ENCODE results near the gene KLF13. TPM values are rescaled to one million over a fixed set of nuclear protein-coding genes. Genes with fewer than 3 reads are reported as not detected.
A peak's percentile ranks its signal among the peaks of the same experiment; 100 is the strongest.

KLF13 gene
- polyA plus RNA-seq, 2 of the 4 experiments (the other 2 are of a cell fraction): 53.5 TPM

DNA sequence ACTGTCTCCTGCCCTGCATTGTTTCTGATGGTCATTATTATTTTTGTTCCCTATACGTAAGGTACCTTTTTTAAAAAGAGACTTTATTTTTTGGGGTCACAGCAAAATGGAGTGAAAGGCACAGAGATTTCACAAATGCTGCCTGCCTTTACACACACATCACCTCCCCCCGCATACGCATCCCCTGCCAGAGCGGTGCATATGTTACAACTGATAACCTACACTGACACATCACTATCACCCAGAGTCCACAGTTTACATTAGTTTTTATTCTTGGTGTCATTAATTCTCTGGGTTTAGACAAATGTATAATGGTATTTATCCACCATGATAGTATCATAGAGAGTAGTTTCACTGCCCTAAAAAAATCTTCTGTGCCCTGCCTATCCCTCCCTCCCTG lies 43.6 kb upstream of the KLF13 start:
- POLR2A ChIA-PET: no interaction called here
- DNase-seq (ENCODE audit: low read depth in 1 of 2, low spot score in 1 of 2) (no peak), FAIRE-seq (peak; percentile 32), ATAC-seq (no peak)
- Histone ChIP-seq H3K4me3 (no peak overlapping the region), H3K4me2 (no peak overlapping the region), H3K4me1 (no peaks in the 10 kb centered on the region), H3K9me3 (peaks cover 6% of the 10 kb centered on the region; the same call in 1 of the 3 replicates), H3K27ac (no peak overlapping the region)
- CTCF ChIA-PET: no interaction called here
- TF ChIP-seq JUN (IDR thresholded peaks at IDR 0.05): no peak
- TF ChIP-seq POLR2AphosphoS2 (conservative IDR thresholded peaks at IDR 0.05; ENCODE audit: low read length): no peak
- TF ChIP-seq, protein P1, sequence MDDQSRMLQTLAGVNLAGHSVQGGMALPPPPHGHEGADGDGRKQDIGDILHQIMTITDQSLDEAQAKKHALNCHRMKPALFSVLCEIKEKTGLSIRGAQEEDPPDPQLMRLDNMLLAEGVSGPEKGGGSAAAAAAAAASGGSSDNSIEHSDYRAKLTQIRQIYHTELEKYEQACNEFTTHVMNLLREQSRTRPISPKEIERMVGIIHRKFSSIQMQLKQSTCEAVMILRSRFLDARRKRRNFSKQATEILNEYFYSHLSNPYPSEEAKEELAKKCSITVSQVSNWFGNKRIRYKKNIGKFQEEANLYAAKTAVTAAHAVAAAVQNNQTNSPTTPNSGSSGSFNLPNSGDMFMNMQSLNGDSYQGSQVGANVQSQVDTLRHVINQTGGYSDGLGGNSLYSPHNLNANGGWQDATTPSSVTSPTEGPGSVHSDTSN (IDR thresholded peaks at IDR 0.05): no peak
- TF ChIP-seq RARB (CRISPR knock-in tag; IDR thresholded peaks at IDR 0.05): no peak
- TF ChIP-seq, protein P2, sequence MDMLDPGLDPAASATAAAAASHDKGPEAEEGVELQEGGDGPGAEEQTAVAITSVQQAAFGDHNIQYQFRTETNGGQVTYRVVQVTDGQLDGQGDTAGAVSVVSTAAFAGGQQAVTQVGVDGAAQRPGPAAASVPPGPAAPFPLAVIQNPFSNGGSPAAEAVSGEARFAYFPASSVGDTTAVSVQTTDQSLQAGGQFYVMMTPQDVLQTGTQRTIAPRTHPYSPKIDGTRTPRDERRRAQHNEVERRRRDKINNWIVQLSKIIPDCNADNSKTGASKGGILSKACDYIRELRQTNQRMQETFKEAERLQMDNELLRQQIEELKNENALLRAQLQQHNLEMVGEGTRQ (IDR thresholded peaks at IDR 0.05): no peak
- no peak for TF ChIP-seq FOSB (CRISPR knock-in tag; IDR thresholded peaks at IDR 0.05)
- TF ChIP-seq, protein P3, sequence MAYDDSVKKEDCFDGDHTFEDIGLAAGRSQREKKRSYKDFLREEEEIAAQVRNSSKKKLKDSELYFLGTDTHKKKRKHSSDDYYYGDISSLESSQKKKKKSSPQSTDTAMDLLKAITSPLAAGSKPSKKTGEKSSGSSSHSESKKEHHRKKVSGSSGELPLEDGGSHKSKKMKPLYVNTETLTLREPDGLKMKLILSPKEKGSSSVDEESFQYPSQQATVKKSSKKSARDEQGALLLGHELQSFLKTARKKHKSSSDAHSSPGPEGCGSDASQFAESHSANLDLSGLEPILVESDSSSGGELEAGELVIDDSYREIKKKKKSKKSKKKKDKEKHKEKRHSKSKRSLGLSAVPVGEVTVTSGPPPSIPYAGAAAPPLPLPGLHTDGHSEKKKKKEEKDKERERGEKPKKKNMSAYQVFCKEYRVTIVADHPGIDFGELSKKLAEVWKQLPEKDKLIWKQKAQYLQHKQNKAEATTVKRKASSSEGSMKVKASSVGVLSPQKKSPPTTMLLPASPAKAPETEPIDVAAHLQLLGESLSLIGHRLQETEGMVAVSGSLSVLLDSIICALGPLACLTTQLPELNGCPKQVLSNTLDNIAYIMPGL (CRISPR knock-in tag; IDR thresholded peaks at IDR 0.05; ENCODE audit: borderline replicate concordance): no peak
- 92% methylated on average over 4 of the region's 4 CpGs for WGBS (ENCODE audit: missing lambda C conversion rate)

DNA sequence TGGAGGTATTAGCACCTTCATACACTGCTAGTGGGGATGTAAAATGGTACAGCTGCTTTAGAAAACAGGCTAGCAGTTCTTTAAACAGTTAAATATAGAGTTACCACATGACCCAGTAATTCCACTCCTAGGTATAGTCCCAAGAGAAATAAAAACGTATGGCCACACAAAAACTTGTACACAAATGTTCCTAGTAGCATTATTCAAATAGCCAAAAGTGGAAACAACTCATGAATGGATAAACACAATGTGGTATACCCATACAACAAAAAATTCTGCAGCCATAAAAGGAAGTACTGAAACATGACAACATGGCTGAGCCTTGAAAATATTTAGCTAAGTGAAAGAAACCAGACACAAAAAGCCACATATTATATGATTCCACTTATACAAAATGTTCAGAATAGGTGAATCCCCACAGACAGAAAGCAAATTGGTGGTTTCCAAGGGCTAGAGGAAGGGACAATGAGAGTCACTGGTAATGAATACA lies 40.8 kb upstream of the KLF13 start:
- H3K4me1 ChIP-seq: no peaks in the 10 kb centered on the region
- ChIA-PET POLR2A (no interaction called here), CTCF (no interaction called here)
- H3K4me2 ChIP-seq: no peak overlapping the region
- H3K4me3 ChIP-seq: no peak overlapping the region
- no peak for DNase-seq (ENCODE audit: low read depth in 1 of 2, low spot score in 1 of 2)
- peak; percentile 68 for FAIRE-seq
- ATAC-seq: no peak
- WGBS (ENCODE audit: missing lambda C conversion rate): 26% methylated on average over 1 of the region's 1 CpG
- TF ChIP-seq MAFK (IDR thresholded peaks at IDR 0.05; ENCODE audit: partially characterized antibody): no peak
- TF ChIP-seq FOXS1 (CRISPR knock-in tag; IDR thresholded peaks at IDR 0.05): no peak
- no peak for TF ChIP-seq HEYL (CRISPR knock-in tag; IDR thresholded peaks at IDR 0.05)
- no peak for TF ChIP-seq TFCP2L1 (CRISPR knock-in tag; IDR thresholded peaks at IDR 0.05)
- H3K9me3 ChIP-seq: peaks cover 11% of the 10 kb centered on the region; the same call in 1 of the 3 replicates
- no peak overlapping the region for H3K27ac ChIP-seq

DNA sequence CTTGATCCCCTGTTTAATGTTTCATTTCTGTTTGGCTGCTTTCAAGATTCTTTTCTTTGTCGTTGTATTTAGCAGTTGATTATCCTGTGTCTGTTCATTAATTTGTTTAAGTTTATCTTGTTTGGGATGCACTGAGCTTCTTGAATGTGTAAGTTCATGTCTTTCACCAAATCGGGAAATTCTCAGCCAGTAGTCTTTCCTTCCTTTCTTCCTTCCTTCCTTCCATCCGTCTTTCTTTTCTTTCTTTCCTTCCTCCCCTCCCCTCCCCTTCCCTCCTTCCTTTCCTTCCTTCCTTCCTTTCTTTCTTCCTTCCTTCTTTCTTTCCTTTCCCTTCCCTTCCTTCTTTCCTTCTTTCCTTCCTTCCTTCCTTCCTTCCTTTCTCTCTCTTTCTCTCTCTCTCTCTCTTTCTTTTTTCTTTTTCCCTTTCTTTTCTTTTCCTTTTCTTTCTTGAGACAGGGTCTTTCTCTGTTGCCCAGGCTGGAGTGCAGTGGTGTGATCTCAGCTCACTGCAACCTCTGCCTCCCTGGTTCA lies 35.5 kb upstream of the KLF13 start:
- Histone ChIP-seq H3K4me1 (peaks cover 28% of the 10 kb centered on the region), H3K27ac (no peak overlapping the region), H3K4me3 (no peak overlapping the region), H3K4me2 (no peak overlapping the region), H3K9me3 (peaks cover 11% of the 10 kb centered on the region; the same call in 1 of the 3 replicates)
- DNase-seq (ENCODE audit: low read depth in 1 of 2, low spot score in 1 of 2) (no peak), FAIRE-seq (peak; percentile 49), ATAC-seq (no peak)
- WGBS (ENCODE audit: missing lambda C conversion rate): 71% methylated on average over 3 of the region's 3 CpGs
- ChIA-PET CTCF (interaction anchor here (1.0 to 2.3 kb wide), 2 partner anchors 12 to 197 kb away, joined by 3 to 6 read pairs; no protein-coding TSS in a partner anchor), POLR2A (interaction anchor here (0.8 kb wide), 1 partner anchor 170 kb away, joined by 3 read pairs; no protein-coding TSS in a partner anchor)
- no peak for TF ChIP-seq NPAS2 (CRISPR knock-in tag; IDR thresholded peaks at IDR 0.05; ENCODE audit: borderline replicate concordance)
- no peak for TF ChIP-seq ZC3H11A (IDR thresholded peaks at IDR 0.05)
- TF ChIP-seq NR3C1 (IDR thresholded peaks at IDR 0.05): no peak
- TF ChIP-seq ESRRA (IDR thresholded peaks at IDR 0.05; ENCODE audit: borderline replicate concordance, low read length): no peak
- TF ChIP-seq FOSL2 (IDR thresholded peaks at IDR 0.05): no peak
- TF ChIP-seq FOSL2 (CRISPR knock-in tag; IDR thresholded peaks at IDR 0.05): no peak
- no peak for TF ChIP-seq MAFK (IDR thresholded peaks at IDR 0.05; ENCODE audit: partially characterized antibody)
- no peak for TF ChIP-seq PHF8 (IDR thresholded peaks at IDR 0.05; ENCODE audit: borderline replicate concordance, low read depth)
- TF ChIP-seq KDM1A (IDR thresholded peaks at IDR 0.05; ENCODE audit: low read depth): no peak
- no peak for TF ChIP-seq GATA3 (IDR thresholded peaks at IDR 0.05; ENCODE audit: borderline replicate concordance)
- TF ChIP-seq JUNB (IDR thresholded peaks at IDR 0.05): no peak
- TF ChIP-seq E2F6 (IDR thresholded peaks at IDR 0.05; ENCODE audit: borderline replicate concordance, low read depth): no peak
- no peak for TF ChIP-seq CBX2 (IDR thresholded peaks at IDR 0.05; ENCODE audit: borderline replicate concordance, low read depth)
- no peak for TF ChIP-seq HES2 (IDR thresholded peaks at IDR 0.05)

Measured in A549 (cell line).